HG02840 (cell line): ENCODE measurements around the gene ZBED4.

ENCODE experiments used
- ATAC-seq: cut with Tn5 transposase; IDR thresholded peaks from one replicate; pipeline ENCODE4 v1.9.1; 2021; ENCODE audit warnings: mild to moderate bottlenecking, moderate library complexity, moderate number of reproducible peaks; ENCODE audit not compliant: unreplicated experiment, low FRiP score

ZBED4 gene

DNA sequence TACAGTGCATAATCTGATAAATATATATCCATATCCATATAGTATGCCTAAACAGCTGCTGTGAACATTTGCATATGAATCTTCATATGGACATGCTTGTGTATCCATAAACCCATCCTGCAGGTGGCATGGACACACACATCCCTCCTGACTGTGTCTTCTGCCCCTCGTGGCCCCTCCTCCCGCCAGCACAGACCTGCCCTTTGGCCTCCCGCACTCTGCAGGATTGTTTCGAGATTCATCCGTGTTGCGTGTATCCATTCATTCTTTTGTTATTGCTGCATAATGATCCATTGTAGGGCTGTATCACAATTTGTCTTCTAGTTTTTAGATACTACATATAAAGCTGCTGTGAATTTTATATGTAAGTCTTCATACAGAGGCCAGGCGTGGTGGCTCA is 24.0 kb downstream of the ZBED4 start:
- no peak for ATAC-seq

DNA sequence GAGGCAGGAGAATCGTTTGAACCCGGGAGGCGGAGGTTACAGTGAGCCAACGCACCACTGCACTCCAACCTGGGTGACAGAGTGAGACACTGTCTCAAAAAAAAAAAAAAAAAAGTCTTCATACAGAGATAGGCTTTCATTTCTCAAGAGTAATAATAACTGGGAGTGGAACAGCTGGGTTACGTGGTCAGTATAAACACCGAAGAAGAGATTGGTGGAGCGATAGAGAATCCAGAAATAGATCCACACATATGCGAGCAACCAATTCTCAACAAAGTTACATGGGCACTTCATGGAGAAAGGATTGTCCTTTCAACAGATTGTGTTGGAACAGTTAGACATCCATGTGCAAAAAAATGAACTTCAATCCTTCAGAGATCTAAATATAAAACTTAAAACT is 24.6 kb downstream of the ZBED4 start:
- ATAC-seq, result no peak

DNA sequence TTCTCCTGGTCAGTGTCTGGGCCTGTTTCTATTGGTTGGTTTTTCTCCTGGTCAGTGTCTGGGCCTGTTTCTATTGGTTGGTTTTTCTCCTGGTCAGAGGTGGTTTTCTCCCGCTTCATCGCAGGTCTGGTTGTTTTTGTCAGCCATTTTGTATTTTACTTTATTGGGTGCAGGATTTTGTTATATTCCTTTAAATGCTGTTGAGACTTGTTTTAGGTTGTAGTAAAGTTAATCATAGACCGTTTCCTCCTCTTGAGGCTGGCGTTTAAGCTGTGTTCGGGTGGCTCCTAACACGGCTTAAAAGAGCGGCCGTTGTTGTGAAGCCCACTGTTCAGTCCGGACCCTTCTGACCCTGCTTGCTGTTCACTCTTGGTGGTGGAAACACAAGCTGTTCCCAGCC is 26.2 kb downstream of the ZBED4 start:
- ATAC-seq, result no peak

DNA sequence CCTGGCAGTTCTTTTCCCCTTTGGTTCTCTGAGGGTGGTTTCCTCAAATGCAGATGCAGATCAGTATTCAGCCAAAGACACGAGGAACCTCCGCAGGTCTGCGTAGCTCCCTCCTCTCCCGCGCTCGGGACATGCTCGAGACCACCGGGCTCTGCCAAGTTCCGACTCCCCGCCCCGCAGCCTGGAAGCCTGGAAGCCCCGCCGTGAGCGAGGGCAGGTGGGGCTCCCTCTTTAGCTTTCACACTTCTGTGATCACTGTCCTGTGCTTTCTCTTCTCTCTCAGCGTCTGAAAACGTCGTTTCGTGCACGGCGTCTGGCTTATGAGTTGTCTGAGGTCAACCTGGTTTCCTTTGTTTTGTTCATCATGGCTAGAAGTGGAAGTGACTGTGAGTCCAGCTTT is 26.6 kb downstream of the ZBED4 start:
- no peak for ATAC-seq

DNA sequence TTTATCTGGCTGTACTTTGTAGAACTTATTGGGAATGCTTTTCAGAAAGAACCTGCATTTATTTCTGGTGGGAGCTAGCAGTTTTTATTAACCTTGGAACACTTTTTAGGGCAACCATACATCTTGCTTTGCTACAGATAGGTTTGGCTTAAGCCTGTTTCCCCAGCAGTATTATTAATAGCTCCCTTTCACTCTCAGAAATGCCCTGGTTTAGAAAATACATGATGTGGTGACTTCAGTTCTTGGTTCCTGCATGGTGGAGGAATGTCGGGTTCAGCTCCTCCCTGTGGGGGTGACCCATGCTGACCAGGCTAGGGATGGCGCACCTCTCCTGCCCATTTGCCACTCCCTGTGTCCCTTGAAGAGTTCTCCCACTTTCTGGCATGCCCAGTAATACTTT is 28.2 kb downstream of the ZBED4 start:
- no peak for ATAC-seq

DNA sequence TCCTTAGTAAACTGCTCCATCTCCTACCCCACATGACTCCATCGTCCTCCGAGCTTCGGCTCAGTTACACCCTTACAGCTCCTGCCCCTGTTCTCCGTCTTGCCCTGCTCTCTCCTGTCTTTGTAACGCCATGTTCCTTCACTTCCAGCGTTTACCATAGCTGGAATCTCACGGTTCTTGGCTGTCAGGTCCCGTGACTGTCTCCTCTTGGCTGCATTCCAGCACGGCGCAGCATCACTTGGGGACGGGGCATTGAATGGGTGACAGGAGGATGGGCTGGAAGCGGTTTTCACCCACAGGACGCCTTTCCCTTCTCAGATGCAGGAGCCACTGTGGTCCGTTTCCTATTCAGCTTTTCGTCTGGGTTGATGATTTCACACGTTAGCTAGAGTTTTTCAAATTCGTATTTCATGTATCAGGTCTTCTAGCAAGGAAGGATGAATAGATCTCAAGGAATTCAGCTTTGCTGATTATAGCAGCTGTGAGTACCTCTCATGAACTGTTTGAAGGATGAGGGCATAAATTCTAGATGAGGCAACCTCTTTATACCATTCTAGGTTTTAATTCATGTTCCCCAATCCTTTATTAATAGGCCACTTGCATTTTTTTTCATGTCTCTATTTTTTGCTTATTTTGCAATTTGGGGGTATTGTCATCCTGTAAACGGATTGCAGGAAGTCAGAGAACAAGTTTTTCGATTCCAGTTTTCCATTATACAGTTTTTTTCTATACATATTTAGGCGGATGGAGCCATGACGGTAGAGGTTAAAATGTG is 29.1 kb downstream of the ZBED4 start:
- no peak for ATAC-seq

DNA sequence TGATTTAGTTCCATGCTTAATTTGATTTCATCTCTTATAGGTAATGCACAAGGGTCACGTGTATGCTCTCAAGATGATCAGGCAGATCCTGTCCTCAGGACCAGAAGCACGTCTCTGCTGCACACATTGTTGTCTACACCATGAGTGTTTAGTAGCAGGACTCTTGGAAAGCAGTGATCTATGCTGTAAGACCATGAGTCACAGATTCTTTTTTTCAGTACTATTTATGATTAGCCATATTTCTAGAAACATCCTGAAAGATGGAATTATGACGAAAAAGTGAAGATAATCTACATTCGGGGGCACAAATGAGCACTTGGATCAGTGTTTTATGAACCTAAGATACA is 29.6 kb downstream of the ZBED4 start:
- no peak for ATAC-seq

DNA sequence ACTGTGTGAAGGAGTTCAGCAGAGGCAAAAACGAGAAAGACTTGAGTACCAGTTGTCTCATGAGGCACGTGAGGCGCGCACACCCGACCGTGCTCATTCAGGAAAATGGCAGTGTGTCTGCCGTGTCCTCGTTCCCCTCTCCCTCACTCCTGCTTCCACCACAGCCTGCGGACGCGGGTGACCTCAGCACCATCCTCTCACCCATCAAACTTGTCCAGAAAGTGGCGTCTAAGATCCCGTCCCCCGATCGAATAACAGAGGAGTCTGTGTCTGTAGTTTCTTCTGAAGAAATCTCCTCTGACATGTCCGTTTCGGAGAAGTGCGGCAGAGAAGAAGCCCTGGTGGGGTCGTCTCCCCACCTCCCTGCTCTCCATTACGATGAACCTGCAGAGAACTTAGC is 30.4 kb downstream of the ZBED4 start:
- no peak for ATAC-seq

DNA sequence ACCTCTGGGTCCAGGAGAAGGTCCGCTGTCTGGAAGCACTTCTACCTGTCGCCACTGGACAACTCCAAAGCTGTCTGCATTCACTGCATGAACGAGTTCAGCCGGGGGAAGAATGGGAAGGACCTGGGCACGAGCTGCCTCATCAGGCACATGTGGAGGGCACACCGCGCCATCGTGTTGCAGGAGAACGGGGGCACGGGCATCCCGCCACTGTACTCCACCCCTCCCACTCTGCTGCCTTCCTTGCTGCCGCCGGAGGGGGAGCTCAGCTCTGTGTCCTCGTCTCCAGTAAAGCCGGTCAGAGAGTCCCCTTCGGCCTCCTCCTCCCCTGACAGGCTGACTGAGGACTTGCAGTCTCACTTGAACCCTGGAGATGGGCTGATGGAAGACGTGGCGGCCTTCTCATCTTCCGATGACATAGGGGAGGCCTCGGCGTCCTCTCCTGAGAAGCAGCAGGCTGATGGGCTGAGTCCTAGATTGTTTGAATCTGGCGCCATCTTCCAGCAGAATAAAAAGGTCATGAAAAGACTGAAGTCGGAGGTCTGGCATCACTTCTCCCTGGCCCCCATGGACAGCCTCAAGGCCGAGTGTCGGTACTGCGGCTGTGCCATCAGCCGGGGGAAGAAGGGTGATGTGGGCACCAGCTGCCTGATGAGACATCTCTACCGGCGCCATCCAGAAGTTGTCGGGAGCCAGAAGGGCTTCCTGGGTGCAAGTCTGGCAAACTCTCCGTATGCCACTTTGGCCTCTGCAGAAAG is 31.0 kb downstream of the ZBED4 start:
- ATAC-seq, result no peak

DNA sequence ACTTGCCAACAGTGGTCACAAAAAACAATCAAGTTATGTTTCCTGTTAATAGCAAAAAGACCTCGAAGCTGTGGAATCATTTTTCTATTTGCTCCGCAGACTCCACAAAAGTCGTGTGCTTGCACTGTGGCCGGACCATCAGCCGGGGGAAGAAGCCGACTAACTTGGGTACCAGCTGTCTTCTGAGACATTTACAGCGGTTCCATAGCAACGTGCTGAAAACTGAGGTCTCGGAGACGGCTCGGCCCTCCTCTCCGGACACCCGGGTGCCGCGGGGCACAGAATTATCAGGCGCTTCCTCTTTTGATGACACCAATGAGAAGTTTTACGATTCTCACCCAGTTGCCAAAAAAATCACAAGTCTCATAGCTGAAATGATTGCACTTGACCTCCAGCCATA is 31.6 kb downstream of the ZBED4 start:
- ATAC-seq, result no peak

DNA sequence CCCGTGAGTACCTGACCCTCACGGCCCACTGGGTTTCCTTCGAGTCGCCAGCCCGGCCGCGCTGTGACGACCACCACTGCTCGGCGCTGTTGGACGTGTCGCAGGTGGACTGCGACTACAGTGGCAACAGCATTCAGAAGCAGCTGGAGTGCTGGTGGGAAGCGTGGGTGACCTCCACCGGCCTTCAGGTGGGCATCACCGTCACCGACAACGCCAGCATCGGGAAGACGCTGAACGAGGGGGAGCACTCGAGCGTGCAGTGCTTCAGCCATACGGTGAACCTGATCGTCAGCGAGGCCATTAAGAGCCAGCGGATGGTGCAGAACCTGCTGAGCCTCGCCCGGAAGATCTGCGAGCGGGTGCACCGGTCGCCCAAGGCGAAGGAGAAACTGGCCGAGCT is 32.2 kb downstream of the ZBED4 start:
- ATAC-seq, result no peak

DNA sequence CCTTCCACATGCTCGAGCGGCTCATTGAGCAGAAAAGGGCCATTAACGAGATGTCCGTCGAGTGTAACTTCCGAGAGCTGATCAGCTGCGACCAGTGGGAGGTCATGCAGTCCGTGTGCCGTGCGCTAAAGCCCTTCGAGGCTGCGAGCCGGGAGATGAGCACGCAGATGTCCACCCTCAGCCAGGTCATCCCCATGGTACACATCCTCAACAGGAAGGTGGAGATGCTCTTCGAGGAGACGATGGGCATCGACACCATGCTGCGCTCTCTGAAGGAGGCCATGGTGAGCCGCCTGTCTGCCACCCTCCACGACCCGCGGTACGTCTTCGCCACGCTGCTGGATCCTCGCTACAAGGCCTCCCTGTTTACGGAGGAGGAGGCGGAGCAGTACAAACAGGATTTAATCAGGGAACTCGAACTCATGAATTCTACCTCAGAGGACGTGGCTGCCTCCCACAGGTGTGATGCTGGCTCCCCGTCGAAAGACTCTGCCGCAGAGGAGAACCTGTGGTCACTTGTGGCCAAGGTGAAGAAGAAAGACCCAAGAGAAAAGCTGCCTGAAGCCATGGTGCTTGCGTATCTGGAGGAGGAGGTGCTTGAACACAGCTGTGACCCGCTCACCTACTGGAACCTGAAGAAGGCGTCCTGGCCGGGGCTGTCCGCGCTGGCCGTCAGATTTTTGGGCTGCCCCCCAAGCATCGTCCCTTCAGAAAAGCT is 32.9 kb downstream of the ZBED4 start:
- no peak for ATAC-seq

DNA sequence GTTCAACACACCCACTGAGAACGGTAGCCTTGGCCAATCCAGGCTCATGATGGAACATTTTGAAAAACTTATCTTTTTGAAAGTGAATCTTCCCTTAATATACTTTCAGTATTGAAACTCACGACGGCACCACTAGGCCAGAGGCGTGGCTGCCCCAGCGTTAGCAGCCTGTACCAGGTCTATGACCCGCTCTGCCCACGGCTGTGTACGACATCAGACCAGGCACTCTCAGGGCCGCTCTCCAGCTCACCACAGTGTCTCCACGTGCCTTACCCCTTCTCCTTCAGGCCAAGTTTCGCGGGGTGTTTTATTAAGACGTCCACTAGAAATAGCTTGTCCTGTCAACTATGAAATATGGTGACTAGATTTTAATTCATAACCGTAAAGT is 33.4 kb downstream of the ZBED4 start:
- no peak for ATAC-seq

DNA sequence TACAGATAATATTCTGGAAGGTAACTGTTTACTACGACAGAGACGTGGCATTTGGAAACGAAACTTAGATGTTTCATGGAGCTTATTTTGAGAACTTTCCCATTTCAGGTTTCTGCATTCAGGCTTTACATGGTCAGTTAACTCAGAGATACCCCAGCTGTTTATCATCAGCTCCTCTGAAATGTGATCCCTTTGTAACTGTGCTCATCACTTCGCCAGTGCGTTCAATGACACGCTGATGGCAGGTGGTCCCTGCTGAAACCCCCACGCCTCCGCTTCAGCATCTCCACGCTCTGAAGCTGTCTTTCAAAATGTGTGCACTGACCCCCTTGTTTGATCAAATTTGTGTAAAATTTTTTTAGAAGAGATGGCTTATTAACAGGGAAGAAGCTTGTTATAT is 34.1 kb downstream of the ZBED4 start:
- no peak for ATAC-seq

DNA sequence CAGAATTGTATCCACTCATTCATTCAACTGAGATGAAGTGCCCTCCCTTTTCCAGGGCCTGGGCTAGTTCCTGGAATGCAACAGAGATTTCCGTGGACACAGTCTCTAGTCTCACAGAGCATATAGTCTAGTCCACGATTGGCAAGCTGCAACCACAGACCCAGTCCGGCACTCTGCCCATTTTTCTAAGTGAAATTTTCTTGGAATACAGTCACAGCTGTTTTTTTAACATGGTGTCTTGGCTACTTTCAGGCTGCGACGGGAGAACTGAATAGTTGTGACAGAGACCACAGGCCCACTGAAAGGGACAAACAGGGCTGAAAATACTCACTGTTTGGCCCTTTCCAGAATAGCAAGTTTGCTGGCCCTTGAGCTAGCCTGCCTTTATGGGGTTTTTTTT is 35.4 kb downstream of the ZBED4 start:
- ATAC-seq, result no peak

DNA sequence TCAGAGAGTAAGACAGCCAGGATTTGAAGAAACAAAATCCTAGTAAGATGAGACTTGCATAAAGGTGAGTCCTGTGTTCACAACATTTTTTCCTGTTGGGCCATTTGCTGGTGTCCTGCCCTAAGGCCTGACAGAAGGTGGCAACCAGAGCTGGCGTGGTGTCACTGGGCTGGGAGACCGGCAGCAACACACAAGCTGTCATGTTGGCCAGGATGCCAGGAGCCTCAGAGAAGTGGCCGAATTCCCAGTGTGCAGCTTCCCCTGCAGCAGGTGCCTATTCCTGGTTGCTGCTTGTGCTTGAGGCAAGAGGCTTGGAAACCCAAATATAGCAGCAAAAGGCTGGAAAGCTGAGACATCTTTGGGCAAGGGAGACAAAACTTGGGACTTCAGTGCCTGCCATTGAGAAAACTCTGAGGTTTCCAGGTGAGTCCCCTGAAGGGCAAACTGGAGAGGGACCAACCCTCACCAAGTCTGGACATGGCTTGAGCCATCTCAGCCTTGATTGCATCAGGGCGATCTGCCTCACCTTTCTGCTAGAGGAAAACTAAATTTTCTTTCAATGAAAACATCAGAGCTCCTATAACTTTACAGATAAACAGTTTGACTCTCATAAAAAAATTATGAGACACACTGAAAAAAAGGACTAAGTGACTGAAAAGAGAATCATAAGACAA is 38.7 kb downstream of the ZBED4 start:
- no peak for ATAC-seq

DNA sequence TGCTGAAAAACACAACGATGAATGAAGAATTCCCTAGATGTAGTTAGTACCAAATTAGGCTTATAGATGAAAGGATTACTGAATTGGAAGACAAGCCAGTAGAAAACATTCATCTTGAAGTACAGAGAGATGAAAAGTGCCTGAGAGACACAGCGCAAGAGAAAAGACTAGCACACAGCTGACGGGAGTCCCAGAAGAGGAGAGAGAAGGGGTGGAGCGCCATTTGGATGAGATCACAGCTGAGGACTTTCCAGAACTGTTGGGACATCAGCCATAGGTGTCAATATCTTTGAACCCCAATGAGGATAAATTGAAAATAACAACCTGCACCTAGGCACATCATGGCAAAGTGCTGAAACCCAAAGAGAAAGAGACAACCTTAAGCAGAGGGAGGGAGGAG is 39.4 kb downstream of the ZBED4 start:
- ATAC-seq, result no peak

DNA sequence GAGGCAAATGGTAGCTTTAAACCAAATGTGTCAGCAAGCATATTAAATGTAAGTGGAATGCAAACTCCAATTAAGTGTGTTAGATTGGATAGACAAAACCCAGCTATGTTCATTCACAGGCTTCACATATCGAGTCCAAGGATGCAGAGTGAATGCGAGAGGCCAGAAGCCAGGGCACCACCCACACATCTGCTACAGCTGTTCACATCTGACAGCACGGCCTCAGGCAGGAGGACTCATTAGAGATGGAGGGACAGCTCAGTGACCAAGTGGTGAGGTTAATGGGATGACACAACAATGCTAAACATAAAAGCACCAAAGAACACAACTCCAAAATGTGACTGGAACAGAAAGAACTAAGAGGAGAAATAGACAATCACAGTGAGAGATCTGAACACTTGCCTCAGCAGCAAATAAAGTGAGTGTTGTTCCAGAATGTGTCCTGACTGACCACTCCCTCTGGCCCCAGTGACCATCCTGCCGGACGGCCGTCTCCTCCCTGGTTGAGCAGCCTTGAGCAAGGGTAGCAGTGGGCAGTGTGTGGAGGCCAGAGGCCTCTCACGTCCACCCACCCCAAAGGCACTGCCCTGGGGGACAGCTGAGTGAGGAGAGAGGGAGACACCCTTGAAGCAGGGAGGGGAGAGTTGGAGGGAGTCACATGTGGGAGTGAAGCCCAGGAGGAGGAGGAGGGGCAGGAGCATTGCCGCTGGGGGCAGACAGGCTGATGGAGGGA is 40.8 kb downstream of the ZBED4 start:
- ATAC-seq, result no peak

DNA sequence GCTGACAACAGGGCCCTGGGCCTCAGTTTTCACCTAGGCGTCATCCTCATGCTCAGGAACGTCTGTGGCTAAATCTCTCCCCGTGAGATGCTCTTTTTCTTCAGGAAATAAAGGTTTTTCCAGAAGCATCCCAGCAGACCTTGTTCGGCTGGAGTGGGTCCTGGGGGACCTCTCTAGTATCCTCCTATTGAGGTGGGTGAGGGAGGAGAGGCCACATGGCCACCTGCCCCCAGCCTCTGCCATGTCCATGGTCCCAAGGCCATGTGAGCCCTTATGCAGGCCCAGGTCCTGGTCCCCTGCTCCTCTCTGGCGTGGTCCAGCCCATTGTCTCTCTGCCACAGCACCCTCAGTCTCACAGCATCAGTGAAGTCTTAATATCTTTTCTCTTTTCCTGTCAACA is 42.6 kb downstream of the ZBED4 start:
- ATAC-seq, result no peak

DNA sequence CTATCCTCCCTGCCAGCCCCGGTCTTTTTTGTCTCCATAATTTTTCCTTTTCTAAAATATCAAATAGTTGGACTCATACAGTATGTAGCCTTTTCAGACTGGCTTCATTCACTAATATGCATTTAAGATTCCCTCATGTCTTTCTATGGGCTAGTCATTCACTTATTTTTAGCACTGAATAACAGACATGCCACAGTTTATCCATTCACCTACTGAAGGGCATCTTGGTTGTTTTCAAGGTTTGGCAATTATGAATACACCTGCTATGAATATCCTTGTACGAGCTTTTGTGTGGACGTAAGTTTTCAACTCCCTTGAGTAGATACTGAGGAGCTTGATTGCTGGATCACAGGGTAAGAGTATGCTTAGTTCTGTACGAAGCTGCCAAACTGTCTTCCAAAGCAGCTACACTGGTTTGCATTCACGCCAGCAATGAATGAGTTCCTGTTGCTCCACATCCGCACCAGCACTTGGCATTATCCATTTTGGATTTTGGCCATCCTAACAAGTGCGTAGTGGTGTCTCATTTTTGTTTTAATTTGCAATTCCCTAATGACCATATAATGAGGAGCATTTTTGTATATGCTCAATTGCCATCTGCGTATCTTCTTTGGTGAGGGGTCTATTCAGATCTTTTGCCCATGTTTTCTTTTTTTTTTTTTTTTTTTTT is 43.5 kb downstream of the ZBED4 start:
- ATAC-seq, result no peak
